Measurements from ENCODE around the gene SHTN1.

The SHTN1 gene

GRCh38 chr10:116968331-116968730 lies 36.7 kb downstream of the SHTN1 start:
- DNase-seq (ENCODE audit: low read depth) = no peak
- H3K4me3 ChIP-seq (ENCODE audit: control insufficient read depth, low read depth, low read length) = no peak overlapping the region
- TF ChIP-seq, protein P1, sequence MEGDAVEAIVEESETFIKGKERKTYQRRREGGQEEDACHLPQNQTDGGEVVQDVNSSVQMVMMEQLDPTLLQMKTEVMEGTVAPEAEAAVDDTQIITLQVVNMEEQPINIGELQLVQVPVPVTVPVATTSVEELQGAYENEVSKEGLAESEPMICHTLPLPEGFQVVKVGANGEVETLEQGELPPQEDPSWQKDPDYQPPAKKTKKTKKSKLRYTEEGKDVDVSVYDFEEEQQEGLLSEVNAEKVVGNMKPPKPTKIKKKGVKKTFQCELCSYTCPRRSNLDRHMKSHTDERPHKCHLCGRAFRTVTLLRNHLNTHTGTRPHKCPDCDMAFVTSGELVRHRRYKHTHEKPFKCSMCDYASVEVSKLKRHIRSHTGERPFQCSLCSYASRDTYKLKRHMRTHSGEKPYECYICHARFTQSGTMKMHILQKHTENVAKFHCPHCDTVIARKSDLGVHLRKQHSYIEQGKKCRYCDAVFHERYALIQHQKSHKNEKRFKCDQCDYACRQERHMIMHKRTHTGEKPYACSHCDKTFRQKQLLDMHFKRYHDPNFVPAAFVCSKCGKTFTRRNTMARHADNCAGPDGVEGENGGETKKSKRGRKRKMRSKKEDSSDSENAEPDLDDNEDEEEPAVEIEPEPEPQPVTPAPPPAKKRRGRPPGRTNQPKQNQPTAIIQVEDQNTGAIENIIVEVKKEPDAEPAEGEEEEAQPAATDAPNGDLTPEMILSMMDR (IDR thresholded peaks at IDR 0.05; ENCODE audit: control insufficient read depth, insufficient read depth, low read depth, low read length, missing control alignments) = no peak

- TF ChIP-seq, protein P1 (IDR thresholded peaks at IDR 0.05; ENCODE audit: control insufficient read depth, insufficient read depth, low read depth, low read length, missing control alignments) = no peak
Observed at GRCh38 chr10:116961406-116962251, 43.4 kb downstream of the SHTN1 start.

GRCh38 chr10:116960066-116960776 lies 44.8 kb downstream of the SHTN1 start:
- TF ChIP-seq, protein P1 (IDR thresholded peaks at IDR 0.05; ENCODE audit: control insufficient read depth, insufficient read depth, low read depth, low read length, missing control alignments) = no peak
- H3K4me3 ChIP-seq (ENCODE audit: control insufficient read depth, low read depth, low read length) = no peak overlapping the region
- no peak for DNase-seq (ENCODE audit: low read depth)

More at GRCh38 chr10:116961406-116962251, 43.4 kb downstream of the SHTN1 start:
- no peak for DNase-seq (ENCODE audit: low read depth)
- H3K4me3 ChIP-seq (ENCODE audit: control insufficient read depth, low read depth, low read length) = no peak overlapping the region

DNA sequence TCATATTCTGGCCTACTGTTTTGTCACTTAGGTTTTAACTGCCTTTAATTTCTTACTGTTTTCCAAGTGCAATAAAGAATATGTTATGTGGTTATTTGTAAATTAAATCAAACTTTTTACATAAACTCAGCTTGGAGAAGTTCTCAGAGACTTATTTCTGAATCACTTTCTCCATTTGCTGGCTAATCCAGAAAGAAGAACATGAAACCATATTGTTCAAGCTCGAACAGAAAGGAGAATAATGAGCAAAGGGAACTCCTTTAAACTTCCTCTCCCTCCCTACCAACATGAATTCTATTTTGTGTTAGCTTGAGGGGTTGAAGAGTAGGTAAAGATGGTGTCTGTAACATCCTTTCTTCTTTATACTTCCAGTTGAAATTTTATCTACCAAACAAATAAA lies 52.3 kb downstream of the SHTN1 start:
- TF ChIP-seq, protein P1 (IDR thresholded peaks at IDR 0.05; ENCODE audit: control insufficient read depth, insufficient read depth, low read depth, low read length, missing control alignments) = no peak
- no peak overlapping the region for H3K4me3 ChIP-seq (ENCODE audit: control insufficient read depth, low read depth, low read length)
- DNase-seq (ENCODE audit: low read depth) = no peak

DNA sequence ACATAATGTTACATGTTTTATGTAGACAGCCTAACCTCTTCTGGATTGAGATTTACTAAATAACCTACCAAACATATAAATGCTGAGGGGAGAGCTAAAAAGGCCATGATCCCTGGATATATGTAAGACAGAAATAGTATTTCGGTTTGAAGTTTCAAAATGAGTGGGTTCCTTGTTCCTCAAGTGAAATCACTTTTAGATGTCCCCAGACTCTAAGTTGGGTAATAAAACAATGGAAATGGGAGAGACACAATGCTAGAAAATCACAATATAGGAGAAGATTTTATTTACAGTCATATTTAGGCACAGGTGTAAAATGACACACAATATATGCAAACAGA lies 56.5 kb downstream of the SHTN1 start:
- no peak overlapping the region for H3K4me3 ChIP-seq (ENCODE audit: control insufficient read depth, low read depth, low read length)
- no peak for DNase-seq (ENCODE audit: low read depth)
- TF ChIP-seq, protein P1 (IDR thresholded peaks at IDR 0.05; ENCODE audit: control insufficient read depth, insufficient read depth, low read depth, low read length, missing control alignments) = no peak

- no peak overlapping the region for H3K4me3 ChIP-seq (ENCODE audit: control insufficient read depth, low read depth, low read length)
- no peak for DNase-seq (ENCODE audit: low read depth)
- TF ChIP-seq, protein P1 (IDR thresholded peaks at IDR 0.05; ENCODE audit: control insufficient read depth, insufficient read depth, low read depth, low read length, missing control alignments) = no peak
Observed at GRCh38 chr10:116947841-116948529, 57.0 kb downstream of the SHTN1 start.
